ENCODE measurements around the gene DEF6.

DEF6 gene

GRCh38 chr6:35294308-35294945 lies 3.2 kb upstream of the DEF6 start:
- no peak for FAIRE-seq
- peak; percentile 63 for DNase-seq (ENCODE audit: insufficient read length, low spot score)
- TF ChIP-seq, protein P1, sequence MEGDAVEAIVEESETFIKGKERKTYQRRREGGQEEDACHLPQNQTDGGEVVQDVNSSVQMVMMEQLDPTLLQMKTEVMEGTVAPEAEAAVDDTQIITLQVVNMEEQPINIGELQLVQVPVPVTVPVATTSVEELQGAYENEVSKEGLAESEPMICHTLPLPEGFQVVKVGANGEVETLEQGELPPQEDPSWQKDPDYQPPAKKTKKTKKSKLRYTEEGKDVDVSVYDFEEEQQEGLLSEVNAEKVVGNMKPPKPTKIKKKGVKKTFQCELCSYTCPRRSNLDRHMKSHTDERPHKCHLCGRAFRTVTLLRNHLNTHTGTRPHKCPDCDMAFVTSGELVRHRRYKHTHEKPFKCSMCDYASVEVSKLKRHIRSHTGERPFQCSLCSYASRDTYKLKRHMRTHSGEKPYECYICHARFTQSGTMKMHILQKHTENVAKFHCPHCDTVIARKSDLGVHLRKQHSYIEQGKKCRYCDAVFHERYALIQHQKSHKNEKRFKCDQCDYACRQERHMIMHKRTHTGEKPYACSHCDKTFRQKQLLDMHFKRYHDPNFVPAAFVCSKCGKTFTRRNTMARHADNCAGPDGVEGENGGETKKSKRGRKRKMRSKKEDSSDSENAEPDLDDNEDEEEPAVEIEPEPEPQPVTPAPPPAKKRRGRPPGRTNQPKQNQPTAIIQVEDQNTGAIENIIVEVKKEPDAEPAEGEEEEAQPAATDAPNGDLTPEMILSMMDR (IDR thresholded peaks at IDR 0.05; ENCODE audit: insufficient read depth, missing control alignments) = peak; percentile 83

DNA sequence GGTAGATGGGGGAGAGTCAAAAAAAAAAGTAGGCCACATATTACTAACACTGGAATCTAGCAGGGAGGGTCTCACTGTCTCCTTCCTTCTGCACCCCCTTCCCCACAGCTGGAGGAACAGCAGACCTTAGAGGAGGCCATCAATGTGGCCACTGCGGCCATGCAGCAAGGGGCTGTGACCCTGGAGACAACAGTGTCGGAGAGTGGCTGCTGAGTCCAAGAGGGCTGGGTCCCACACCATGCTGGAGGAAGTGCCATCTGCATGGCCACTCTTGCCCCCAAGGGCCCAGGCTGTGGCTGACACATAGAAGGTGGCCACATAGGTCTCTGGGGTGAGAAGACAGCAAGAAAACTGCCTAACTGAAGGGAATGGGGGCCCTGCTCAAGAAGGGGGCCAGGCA lies 2.6 kb upstream of the DEF6 start:
- TF ChIP-seq, protein P1 (IDR thresholded peaks at IDR 0.05; ENCODE audit: insufficient read depth, missing control alignments) = no peak
- no peak for FAIRE-seq
- DNase-seq (ENCODE audit: insufficient read length, low spot score) = no peak

GRCh38 chr6:35295521-35296315 lies 1.9 kb upstream of the DEF6 start:
- no peak for DNase-seq (ENCODE audit: insufficient read length, low spot score)
- TF ChIP-seq, protein P1 (IDR thresholded peaks at IDR 0.05; ENCODE audit: insufficient read depth, missing control alignments) = no peak
- FAIRE-seq = no peak

- DNase-seq (ENCODE audit: insufficient read length, low spot score) (no peak), FAIRE-seq (no peak)
- TF ChIP-seq, protein P1 (IDR thresholded peaks at IDR 0.05; ENCODE audit: insufficient read depth, missing control alignments) = no peak
These were observed 552 bp upstream of the DEF6 start for GRCh38 chr6:35296931-35297600.

- FAIRE-seq (no peak), DNase-seq (ENCODE audit: insufficient read length, low spot score) (no peak)
- TF ChIP-seq, protein P1 (IDR thresholded peaks at IDR 0.05; ENCODE audit: insufficient read depth, missing control alignments) = no peak
These were observed 1.1 kb downstream of the DEF6 start for GRCh38 chr6:35298625-35299140.

- no peak for DNase-seq (ENCODE audit: insufficient read length, low spot score)
- no peak for FAIRE-seq
- TF ChIP-seq, protein P1 (IDR thresholded peaks at IDR 0.05; ENCODE audit: insufficient read depth, missing control alignments) = no peak
These were observed 2.1 kb downstream of the DEF6 start for GRCh38 chr6:35299674-35300073.

All from D721Med (cell line).